ENCODE data around the gene PPP1R36. TPM values are rescaled to one million over a fixed set of nuclear protein-coding genes. Genes with fewer than 3 reads are reported as not detected.

The PPP1R36 gene
- total and polyA plus RNA-seq, 2 of the 8 experiments (the other 6 are each of a cell fraction or from before 2014, with no cell fraction given), result 0.39 to 0.93 TPM

DNA sequence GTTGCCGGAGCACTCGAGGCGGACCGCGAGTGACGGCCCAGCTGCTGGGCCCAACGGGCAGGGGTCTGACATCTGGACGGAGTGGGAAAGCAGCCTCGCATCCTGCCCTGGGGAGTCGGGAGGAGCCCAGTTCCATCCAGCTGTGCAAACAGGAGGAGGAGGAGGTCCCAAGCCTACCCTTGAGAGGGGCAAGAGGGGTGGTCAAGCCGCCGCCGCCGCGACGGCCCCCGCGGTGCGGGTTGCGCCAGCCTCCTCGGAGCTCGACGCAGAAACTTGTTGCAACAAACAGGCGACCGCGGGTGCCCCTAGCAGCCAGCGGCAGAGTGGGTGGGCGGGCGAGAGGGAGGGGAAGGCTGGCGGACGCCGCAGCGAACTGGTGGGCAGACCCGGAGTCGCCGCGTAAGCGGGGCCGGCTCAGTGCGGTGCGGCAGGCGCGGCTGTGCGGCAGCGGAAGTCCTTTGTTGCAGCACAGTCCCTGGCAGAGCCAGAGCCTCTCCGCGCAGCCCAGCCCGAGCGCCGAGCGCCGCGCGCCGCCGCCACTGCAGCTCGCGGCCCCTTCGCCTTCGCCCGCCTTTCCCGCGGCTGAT is 45.4 kb upstream of the PPP1R36 start, which contains the start of gene ZBTB1:
TSS of gene ZBTB1 (plus strand) at position 461 of the 587 bp plus-strand sequence. CDS start 16,735 bp downstream, outside the sequence.
- Histone ChIP-seq H3K9me3 (ENCODE audit: insufficient read depth in 2 of 2, low read depth in 1 of 2, low read length in 1 of 2) (no peaks in the 10 kb centered on the region), H3K9ac (replicated peaks in 1 of 4; ENCODE audit: extremely low read depth in 1 of 4, low read depth in 3 of 4, low read length in 3 of 4) (peak within 1 kb of the TSS; percentile 95 to 98 (median 96)), H3K27ac (ENCODE audit: low read depth, low read length) (peak within 1 kb of the TSS; percentile 96), H2BK20ac (ENCODE audit: low read length) (no peak within 1 kb of the TSS), H3K23ac (ENCODE audit: insufficient read length) (no peak within 1 kb of the TSS), H3K4ac (replicated peaks; ENCODE audit: insufficient read length, low read depth, low read length) (peak within 1 kb of the TSS; percentile 98), H3K27me3 (replicated peaks in 1 of 4; ENCODE audit: control insufficient read depth in 3 of 4, extremely low read depth in 1 of 4, insufficient read depth in 3 of 4, low read length in 3 of 4) (no peaks in the 10 kb centered on the region), H2AFZ (ENCODE audit: low read length) (no peak within 1 kb of the TSS), H3K79me1 (ENCODE audit: low read depth, low read length) (peaks cover 6% of the 10 kb centered on the region), H2BK12ac (ENCODE audit: low read depth, low read length) (peak within 1 kb of the TSS; percentile 77; the same call in 1 of the 2 replicates), H2AK5ac (ENCODE audit: low read depth, low read length) (peak within 1 kb of the TSS; percentile 89; the same call in 1 of the 2 replicates), H4K20me1 (replicated peaks in 1 of 2; ENCODE audit: control insufficient read depth in 1 of 2, insufficient read depth in 2 of 2, low read length in 2 of 2) (peaks cover 3 to 6% of the 10 kb centered on the region in 2 experiments), H3K23me2 (ENCODE audit: low read depth, low read length) (peaks cover 19% of the 10 kb centered on the region), H3K4me1 (replicated peaks in 1 of 4; ENCODE audit: control insufficient read depth in 3 of 4, insufficient read depth in 4 of 4, low read length in 3 of 4) (peaks cover 2 to 16% (median 12%) of the 10 kb centered on the region in 4 experiments; a peak in 5 of 7 replicates), H4K8ac (ENCODE audit: extremely low read depth, insufficient read depth, low read length) (peak within 1 kb of the TSS; percentile 99), H3K4me3 (ENCODE audit: extremely low read depth in 1 of 4, insufficient read depth in 2 of 4, low read depth in 3 of 4, low read length in 4 of 4) (peak within 1 kb of the TSS; percentile 68 to 93 (median 78)), H3K4me2 (ENCODE audit: insufficient read depth in 1 of 2, low read depth in 2 of 2, low read length in 2 of 2) (peak within 1 kb of the TSS; percentile 97), H3K14ac (ENCODE audit: insufficient read length) (peak within 1 kb of the TSS; percentile 84), H2BK15ac (ENCODE audit: low read length) (0 out of 2 replicates have a peak within 1 kb of the TSS, but pooled peaks have one; percentile 67), H4K5ac (ENCODE audit: insufficient read length, low read depth, low read length) (peak within 1 kb of the TSS; percentile 99), H3K18ac (ENCODE audit: extremely low read depth, low read length) (peak within 1 kb of the TSS; percentile 99), H2BK120ac (replicated peaks; ENCODE audit: low read depth, low read length) (peak within 1 kb of the TSS; percentile 77), H3K79me2 (ENCODE audit: control insufficient read depth in 1 of 2, insufficient read depth in 2 of 2, low read length in 2 of 2) (peaks cover 11 to 73% of the 10 kb centered on the region in 2 experiments; a peak in 3 of 4 replicates), H4K91ac (replicated peaks; ENCODE audit: insufficient read length, low read length) (peak within 1 kb of the TSS; percentile 99), H3K56ac (replicated peaks; ENCODE audit: insufficient read length, low read depth, low read length) (peak within 1 kb of the TSS; percentile 94), H3K36me3 (ENCODE audit: control insufficient read depth in 2 of 4, insufficient read depth in 4 of 4, low read length in 3 of 4) (no peaks in the 10 kb centered on the region), H2BK5ac (ENCODE audit: low read depth, low read length) (peak within 1 kb of the TSS; percentile 96)
- peak; percentile 63 to 84 for DNase-seq (ENCODE audit: low read depth in 1 of 2, low spot score in 2 of 2)
- no peak for FAIRE-seq
- POLR2A ChIA-PET (ENCODE audit: partially characterized antibody), result interaction anchor here (0.8 to 4.4 kb wide), 46 partner anchors 9 to 262 kb away, joined by 3 to 52 read pairs (median 4); partner anchors contain the start of genes AKAP5, HSPA2 and MTHFD1
- CTCF ChIA-PET (ENCODE audit: partially characterized antibody), result interaction anchor here (0.5 to 1.4 kb wide), 5 partner anchors 12 to 406 kb away, joined by 3 to 6 read pairs (median 3); no protein-coding TSS in a partner anchor
- WGBS, 2 experiments (ENCODE audit: extremely low coverage in 1 of 2, insufficient coverage in 1 of 2, insufficient read length in 1 of 2, insufficient replicate concordance in 2 of 2, low coverage in 1 of 2, low lambda C conversion rate in 2 of 2, missing lambda C conversion rate in 1 of 2), result 0% methylated on average over 50 of the region's 63 CpGs; no CpG with 5 or more reads in 1 of the 2 experiments
- TF ChIP-seq GABPA (IDR thresholded peaks at IDR 0.05; ENCODE audit: borderline replicate concordance, insufficient read depth, low read length) (0 out of 2 replicates have a peak, but pooled peaks have one; percentile 8), TAF7 (optimal IDR thresholded peaks at IDR 0.05; ENCODE audit: borderline replicate concordance, low read depth, low read length) (peak; percentile 14), RFX5 (IDR thresholded peaks at IDR 0.05; ENCODE audit: borderline replicate concordance, low read depth, low read length) (no peak), POLR2AphosphoS5 (IDR thresholded peaks at IDR 0.05; ENCODE audit: low read depth, low read length) (peak; percentile 89), RXRA (IDR thresholded peaks at IDR 0.05; ENCODE audit: insufficient read depth, low read depth, low read length) (no peak), SIN3A (conservative IDR thresholded peaks at IDR 0.05 in 1 of 2, IDR thresholded peaks at IDR 0.05 in 1 of 2; ENCODE audit: low read depth in 1 of 2, low read length in 2 of 2) (0 out of 4 replicates have a peak, but pooled peaks of 1 of the 2 experiments have one; percentile 6), SP4 (IDR thresholded peaks at IDR 0.05; ENCODE audit: low read length) (peak; percentile 57; the same call in 1 of the 2 replicates), TAF1 (IDR thresholded peaks at IDR 0.05; ENCODE audit: low read depth, low read length) (peak; percentile 93), CREB1 (IDR thresholded peaks at IDR 0.05) (peak; percentile 85), CEBPB (IDR thresholded peaks at IDR 0.05; ENCODE audit: low read depth, low read length) (peak; percentile 70; the same call in 1 of the 2 replicates), CHD1 (IDR thresholded peaks at IDR 0.05; ENCODE audit: low read depth, low read length) (no peak; the same call in 1 of the 2 replicates)
- TF ChIP-seq, protein P1, sequence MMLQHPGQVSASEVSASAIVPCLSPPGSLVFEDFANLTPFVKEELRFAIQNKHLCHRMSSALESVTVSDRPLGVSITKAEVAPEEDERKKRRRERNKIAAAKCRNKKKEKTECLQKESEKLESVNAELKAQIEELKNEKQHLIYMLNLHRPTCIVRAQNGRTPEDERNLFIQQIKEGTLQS (IDR thresholded peaks at IDR 0.05; ENCODE audit: insufficient read depth, low read depth, low read length), result no peak
